ENCODE results near the gene SERINC5.
A peak's percentile ranks its signal among the peaks of the same experiment; 100 is the strongest.

The SERINC5 gene

DNA sequence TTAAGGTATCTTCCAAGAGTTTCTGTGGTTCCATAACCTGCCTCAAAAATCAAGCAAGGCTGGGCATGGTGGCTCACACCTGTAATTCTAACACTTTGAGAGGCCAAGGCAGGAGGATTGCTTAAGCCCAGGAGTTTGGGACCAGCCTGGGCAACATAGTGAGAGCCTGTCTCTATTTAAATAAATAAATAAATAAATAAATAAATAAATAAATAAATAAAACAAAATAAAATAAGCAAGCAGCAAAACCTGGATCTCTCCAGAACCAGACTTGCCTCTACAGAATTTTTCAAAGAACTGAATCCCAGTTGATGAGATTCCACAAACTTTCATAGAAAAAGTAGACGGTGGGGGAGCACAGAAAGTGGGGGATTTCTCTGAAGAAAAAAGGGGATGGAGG is 12.3 kb downstream of the SERINC5 start:
- Mint-ChIP-seq H3K27me3 (no peaks in the 10 kb centered on the region), H3K9me3 (peaks cover 19% of the 10 kb centered on the region), H3K4me3 (no peak overlapping the region), H3K4me1 (peaks cover 66% of the 10 kb centered on the region), H3K27ac (no peak overlapping the region), H3K36me3 (ENCODE audit: low read depth) (peaks cover 31% of the 10 kb centered on the region)
- DNase-seq (no peak), ATAC-seq (no peak)

DNA sequence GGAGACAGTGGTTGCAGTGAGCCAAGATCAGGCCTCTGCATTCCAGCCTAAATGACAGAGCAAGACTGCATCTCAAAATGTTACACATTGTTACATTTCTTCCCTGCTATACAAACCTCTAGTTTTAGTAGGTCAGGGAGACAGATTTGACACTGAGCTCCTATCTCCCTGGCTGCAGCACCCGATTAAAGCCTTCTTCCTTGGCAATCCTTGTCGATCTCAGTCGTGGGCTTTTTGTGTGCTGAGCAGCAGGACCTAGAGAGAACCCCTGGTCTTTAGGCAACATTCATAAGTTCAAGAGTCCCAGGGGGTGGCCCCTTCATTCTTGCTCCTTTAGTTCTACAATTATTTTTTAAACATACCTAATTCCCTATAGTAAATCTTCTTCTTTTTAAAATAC is 13.0 kb downstream of the SERINC5 start:
- Mint-ChIP-seq H3K4me1 (peaks cover 66% of the 10 kb centered on the region), H3K27ac (no peak overlapping the region), H3K27me3 (no peaks in the 10 kb centered on the region), H3K9me3 (peaks cover 19% of the 10 kb centered on the region), H3K36me3 (ENCODE audit: low read depth) (peaks cover 29% of the 10 kb centered on the region), H3K4me3 (no peak overlapping the region)
- no peak for DNase-seq
- ATAC-seq = no peak

DNA sequence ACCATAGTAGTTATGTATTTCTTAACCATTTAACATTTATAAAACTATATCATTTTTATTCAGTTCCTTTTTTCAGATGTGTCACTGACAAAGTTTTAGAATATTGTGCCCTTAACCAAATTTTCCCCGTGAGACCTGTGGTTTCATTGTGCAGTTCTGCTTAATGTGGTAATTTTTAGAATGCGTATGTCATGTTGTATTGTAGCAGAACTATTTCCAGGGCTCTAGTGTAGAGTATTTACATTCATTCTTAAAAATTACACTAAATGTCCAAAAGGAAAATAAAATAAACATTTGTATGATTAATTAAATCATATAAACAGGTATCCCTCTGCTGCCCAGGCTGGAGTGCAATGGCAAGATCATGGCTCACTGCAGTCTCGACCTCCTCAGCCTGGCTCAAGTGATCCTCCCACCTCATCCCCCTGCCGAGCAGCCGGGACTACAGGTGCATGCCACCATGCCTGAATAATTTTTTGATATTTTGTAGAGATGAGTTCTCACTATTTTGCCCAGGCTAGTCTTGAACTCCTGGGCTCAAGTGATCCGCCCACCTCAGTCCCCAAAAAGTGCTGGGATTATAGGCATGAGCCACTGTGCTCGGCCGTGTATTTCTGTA is 15.4 kb downstream of the SERINC5 start:
- Mint-ChIP-seq H3K4me1 (peaks cover 63% of the 10 kb centered on the region), H3K9me3 (peaks cover 19% of the 10 kb centered on the region), H3K4me3 (peak overlapping the region; percentile 38), H3K27me3 (no peaks in the 10 kb centered on the region), H3K36me3 (ENCODE audit: low read depth) (peaks cover 29% of the 10 kb centered on the region), H3K27ac (peak overlapping the region; percentile 92)
- DNase-seq (no peak), ATAC-seq (peak; percentile 73)

DNA sequence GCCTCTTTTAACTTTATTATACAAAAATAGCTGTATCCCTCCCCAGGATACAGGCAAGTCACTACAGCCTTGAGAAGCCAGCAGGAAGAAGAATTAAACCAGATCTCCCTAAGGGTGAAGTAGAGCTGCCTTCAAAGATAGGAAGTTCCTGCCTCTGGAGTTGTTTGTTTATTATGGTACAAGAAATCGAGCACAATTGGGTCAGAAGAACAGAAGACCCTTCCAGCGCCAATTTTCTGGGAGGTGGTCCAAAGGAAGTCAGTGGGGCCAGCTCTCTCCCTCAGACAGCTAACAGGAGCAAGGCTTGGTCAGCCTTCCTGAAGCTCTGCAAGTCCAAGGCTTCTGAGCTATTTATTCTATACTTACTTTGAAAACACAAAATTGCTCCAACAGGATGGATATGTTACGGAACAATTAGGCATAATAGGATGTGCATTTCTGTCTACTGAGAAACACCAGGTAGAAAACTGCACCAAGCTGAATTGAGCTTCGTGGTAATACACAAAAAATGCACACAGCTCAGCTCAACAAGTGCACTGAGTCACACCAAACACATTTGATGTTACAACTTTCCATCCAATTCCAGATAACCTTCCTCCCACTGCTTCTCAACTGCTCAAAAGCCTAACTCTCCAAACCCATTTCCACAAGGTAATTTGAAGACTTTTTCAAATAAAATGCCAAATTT is 16.0 kb downstream of the SERINC5 start:
- Mint-ChIP-seq H3K9me3 (peaks cover 17% of the 10 kb centered on the region), H3K36me3 (ENCODE audit: low read depth) (peaks cover 26% of the 10 kb centered on the region), H3K27me3 (no peaks in the 10 kb centered on the region), H3K4me1 (peaks cover 65% of the 10 kb centered on the region), H3K27ac (peak overlapping the region; percentile 92), H3K4me3 (peak overlapping the region; percentile 38)
- DNase-seq = no peak
- ATAC-seq = peak; percentile 66

DNA sequence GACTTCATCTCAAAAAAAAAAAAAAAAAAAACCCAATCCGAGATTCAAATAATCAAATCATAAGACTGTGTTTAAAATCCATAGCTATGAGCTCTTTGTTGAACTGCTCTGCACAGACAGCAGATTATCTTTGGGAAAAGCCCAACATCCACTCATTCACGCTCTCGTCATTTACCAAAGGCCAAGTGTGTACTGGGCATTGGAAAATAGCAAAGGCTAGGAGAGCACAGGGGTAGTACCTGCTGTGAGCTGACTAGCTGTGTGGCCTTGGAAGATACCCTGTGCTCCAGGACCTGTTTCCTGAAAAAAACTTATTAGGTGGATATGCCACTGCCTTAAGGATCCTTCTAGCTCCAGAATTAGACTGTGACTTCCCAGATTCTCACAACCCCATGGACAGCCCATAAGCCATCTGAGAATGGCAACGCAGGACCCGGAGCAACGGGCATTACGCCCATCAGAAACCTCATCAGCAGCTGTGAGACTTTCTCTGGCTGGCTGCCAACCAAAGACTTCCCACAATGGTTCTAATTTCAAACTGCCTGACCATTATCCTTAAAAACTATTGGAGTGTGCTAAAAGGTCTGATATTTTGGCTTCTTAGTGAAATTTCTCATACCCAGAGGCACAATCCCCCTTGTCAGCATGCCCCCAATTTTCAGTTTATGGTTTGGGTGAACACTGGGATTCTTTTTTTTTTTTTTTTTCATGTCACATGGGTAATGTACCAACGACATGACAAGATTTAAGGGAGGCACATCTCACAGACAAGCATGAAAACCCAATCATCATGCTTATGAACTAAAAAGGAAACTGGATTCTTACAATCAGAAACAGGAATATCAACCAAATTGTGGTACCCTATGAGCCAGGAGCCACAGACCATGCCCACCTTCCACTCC is 16.8 kb downstream of the SERINC5 start:
- DNase-seq (no peak), ATAC-seq (no peak)
- H3K27me3 Mint-ChIP-seq = no peaks in the 10 kb centered on the region
- peaks cover 25% of the 10 kb centered on the region for H3K36me3 Mint-ChIP-seq (ENCODE audit: low read depth)
- peak overlapping the region; percentile 52 for H3K4me3 Mint-ChIP-seq
- peaks cover 15% of the 10 kb centered on the region for H3K9me3 Mint-ChIP-seq
- H3K4me1 Mint-ChIP-seq = peaks cover 72% of the 10 kb centered on the region
- peak overlapping the region; percentile 92 for H3K27ac Mint-ChIP-seq

DNA sequence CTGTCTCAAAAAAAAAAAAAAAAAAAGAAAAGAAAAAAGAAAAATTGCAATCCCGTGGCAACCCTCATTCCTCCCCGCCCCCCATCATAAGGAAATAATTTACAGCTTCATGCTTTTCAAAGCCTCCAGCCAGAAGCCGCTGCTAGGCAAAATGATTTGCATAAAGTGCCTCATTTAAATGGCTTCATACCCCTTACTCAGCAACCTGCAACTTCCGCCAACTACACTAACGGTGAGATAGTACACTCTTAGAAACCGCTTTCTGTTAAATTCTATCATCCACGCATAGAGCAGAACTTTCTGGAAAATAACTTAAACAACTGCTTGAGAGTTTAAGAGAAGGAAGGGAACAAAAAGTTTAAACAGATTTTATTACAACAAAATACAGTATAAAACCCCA is 17.8 kb downstream of the SERINC5 start:
- H3K9me3 Mint-ChIP-seq = peaks cover 12% of the 10 kb centered on the region
- peak overlapping the region; percentile 92 for H3K27ac Mint-ChIP-seq
- DNase-seq (no peak), ATAC-seq (no peak)
- H3K4me1 Mint-ChIP-seq = peaks cover 74% of the 10 kb centered on the region
- H3K36me3 Mint-ChIP-seq (ENCODE audit: low read depth) = peaks cover 21% of the 10 kb centered on the region
- peak overlapping the region; percentile 34 for H3K4me3 Mint-ChIP-seq
- H3K27me3 Mint-ChIP-seq = no peaks in the 10 kb centered on the region

DNA sequence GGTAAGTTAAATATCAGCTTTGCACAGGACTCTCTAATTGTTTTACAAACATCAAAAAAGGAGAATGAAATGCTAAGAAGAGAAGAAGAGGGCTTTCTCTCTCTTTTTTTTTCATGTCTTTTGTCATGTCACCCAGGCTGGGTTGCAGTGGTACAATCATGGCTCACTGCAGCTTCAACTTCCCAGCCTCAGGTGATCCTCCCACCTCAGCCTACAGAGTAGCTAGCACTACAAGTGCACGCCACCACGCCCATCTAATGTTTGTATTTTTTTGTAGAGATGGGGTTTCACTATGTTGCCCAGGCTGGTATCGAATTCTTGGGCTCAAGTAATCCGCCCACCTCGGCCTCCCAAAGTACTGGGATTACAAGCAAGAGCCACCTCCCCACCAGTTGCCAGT is 18.6 kb downstream of the SERINC5 start:
- Mint-ChIP-seq H3K27ac (peak overlapping the region; percentile 14), H3K9me3 (peaks cover 8% of the 10 kb centered on the region), H3K27me3 (no peaks in the 10 kb centered on the region), H3K4me3 (no peak overlapping the region), H3K36me3 (ENCODE audit: low read depth) (peaks cover 16% of the 10 kb centered on the region), H3K4me1 (peaks cover 81% of the 10 kb centered on the region)
- ATAC-seq (no peak), DNase-seq (no peak)

DNA sequence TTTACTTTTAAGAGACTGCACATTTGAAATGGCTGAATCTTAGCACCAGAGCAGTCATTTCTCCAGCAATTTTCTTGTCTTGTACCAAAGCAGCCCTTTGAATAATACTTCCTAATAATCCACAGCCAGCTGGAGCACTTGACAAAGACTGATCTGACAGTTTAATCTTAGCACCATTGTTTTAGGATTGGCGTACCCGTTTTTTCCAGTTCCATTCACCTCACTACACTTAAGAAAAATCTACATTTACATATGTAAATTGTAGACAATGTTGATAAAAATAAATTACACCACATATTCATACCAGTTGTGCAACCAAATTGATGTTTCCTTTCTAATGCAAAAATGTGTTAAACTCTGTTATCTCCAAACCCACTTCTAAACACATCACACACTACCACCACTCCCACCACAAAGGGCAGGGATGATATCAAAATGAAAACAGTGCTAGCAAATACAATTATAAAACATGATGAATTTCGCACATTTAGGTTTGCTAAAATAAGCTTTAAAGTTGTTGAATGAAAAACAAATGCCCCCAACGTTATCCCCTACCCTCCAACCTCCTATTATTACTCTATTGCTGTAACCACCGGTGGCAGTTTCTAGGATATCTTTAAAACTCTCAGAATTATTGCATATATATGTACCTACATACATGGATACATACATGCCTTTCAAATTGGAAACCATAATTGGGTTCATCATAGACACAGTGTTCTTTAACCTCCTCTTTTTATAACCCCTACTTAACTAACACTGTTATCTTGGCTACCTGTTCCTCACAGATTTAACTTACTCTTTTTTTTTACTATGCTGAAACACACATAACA is 21.5 kb downstream of the SERINC5 start:
- Mint-ChIP-seq H3K4me3 (peak overlapping the region; percentile 39), H3K4me1 (peaks cover 82% of the 10 kb centered on the region), H3K27ac (peak overlapping the region; percentile 80), H3K36me3 (ENCODE audit: low read depth) (peaks cover 5% of the 10 kb centered on the region), H3K27me3 (no peaks in the 10 kb centered on the region), H3K9me3 (no peaks in the 10 kb centered on the region)
- peak; percentile 76 for ATAC-seq
- DNase-seq = no peak

DNA sequence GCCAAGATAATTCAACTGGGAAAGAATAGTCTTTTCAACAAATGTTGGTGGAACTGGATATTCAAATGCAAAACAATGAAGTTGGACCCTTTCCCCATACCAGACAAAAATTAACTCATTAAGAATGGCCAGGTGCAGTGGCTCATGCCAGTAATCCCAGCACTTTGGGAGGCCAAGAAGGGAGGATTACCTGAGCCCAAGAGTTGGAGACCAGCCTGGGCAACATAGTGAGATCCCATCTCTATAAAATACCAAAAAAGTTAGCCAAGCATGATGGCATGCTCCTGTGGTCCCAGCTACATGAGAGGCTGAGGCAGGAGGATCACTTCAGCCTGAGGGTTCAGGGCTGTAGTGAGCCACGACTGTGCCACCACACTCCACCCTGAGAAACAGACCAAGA is 24.2 kb downstream of the SERINC5 start:
- H3K27me3 Mint-ChIP-seq = no peaks in the 10 kb centered on the region
- ATAC-seq (no peak), DNase-seq (no peak)
- H3K9me3 Mint-ChIP-seq = no peaks in the 10 kb centered on the region
- no peak overlapping the region for H3K4me3 Mint-ChIP-seq
- H3K4me1 Mint-ChIP-seq = peaks cover 76% of the 10 kb centered on the region
- H3K36me3 Mint-ChIP-seq (ENCODE audit: low read depth) = peaks cover 5% of the 10 kb centered on the region
- H3K27ac Mint-ChIP-seq = peak overlapping the region; percentile 79

DNA sequence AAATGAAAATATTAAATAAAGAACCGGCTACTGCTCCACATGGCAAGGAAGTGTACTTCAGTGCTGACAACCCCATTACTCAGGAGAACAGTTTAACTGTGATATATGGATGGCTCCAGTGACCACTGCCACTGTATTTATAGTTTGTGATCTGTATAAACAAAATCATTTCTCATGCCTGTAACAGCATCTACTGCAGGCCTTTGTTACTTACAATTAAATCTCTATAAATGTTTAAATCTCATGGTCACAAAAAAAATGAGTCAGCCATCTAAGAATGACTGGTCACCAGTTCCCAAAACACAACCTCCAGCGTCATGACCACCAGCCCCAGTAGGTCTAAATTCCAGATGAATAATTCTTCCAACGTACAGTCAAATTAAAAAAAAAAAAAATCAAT is 24.6 kb downstream of the SERINC5 start:
- Mint-ChIP-seq H3K4me1 (peaks cover 79% of the 10 kb centered on the region), H3K36me3 (ENCODE audit: low read depth) (peaks cover 5% of the 10 kb centered on the region), H3K27ac (peak overlapping the region; percentile 79), H3K9me3 (no peaks in the 10 kb centered on the region), H3K4me3 (no peak overlapping the region), H3K27me3 (no peaks in the 10 kb centered on the region)
- ATAC-seq (no peak), DNase-seq (no peak)

DNA sequence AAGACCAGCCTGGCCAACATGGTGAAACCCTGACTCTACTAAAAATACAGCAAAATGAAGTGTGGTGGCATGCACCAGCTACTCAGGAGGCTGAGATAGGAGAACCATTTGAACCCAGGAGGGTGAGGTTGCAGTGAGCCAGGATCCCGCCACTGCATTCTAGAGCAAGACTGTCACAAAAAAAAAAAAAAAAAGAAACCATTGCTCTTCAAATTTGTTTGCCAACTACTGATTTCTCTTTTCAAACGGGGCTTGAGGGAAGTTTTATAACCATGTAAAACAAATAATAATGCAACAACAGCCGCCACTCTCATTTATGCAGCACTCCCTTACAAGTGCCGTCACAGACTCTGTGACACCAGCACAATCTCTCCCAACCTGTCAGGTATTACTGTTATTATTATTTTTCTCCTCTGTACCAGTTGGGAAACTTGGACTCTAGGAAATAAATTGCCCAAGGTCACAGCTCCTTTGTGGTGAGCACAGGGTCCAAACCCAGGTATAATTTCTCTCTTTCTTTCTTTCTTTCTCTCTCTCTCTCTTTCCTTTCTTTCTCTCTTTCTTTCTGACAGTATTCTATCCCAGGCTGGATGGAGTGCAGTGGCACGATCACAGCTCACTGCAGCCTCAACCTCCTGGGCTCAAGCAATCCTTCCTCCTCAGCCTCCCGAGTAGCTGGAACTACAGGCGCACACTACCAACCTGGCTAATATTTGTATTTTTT is 25.4 kb downstream of the SERINC5 start:
- Mint-ChIP-seq H3K4me3 (no peak overlapping the region), H3K27ac (peak overlapping the region; percentile 65), H3K36me3 (ENCODE audit: low read depth) (peaks cover 5% of the 10 kb centered on the region), H3K4me1 (peaks cover 79% of the 10 kb centered on the region), H3K27me3 (no peaks in the 10 kb centered on the region), H3K9me3 (no peaks in the 10 kb centered on the region)
- no peak for ATAC-seq
- DNase-seq = no peak

DNA sequence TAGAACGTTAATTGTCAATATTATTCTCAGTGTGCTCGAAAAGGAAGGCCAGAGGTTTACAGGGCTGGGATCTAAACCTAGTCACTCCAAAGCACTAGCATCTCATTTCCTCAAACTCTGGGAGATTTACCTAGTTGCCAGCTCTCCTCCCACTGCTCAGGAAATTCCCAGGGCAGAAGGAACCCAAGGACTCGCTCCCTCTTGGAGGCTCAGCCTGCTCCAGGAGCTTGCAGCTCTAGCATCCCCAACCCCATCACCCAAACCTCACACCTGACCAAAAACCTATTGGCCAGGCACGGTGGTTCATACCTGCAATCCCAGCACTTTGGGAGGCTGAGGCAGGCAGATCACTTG is 26.0 kb downstream of the SERINC5 start:
- Mint-ChIP-seq H3K27ac (no peak overlapping the region), H3K9me3 (no peaks in the 10 kb centered on the region)

DNA sequence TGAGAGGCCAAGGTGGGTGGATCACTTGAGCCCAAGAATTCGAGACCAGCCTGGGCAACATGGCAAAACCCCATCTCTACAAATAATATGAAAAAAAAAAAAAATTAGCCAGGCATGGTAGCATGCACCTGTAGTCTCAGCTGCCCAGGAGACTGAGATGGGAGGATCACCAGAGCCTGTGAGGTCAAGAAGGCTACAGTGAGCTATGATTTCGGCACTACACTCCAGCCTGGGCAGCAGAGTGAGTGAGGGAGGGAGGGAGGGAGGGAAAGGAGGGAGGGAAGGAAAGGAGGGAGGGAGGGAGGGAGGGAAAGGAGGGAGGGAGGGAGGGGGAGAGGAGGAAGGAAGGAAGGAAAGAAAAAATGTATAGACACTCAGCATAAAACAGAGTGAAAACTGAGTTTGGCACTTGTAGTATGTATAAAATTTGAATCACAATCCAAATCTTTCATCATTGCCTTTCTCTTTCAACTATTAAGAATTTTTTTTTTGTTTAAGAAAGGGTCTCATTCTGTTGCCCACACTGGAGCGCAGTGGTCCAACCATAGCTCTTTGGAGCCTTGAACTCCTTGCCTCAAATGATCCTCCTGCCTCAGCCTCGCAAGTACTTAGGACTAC is 27.8 kb downstream of the SERINC5 start:
- peaks cover 6% of the 10 kb centered on the region for H3K36me3 Mint-ChIP-seq (ENCODE audit: low read depth)
- ATAC-seq (no peak), DNase-seq (no peak)
- no peak overlapping the region for H3K4me3 Mint-ChIP-seq
- no peaks in the 10 kb centered on the region for H3K27me3 Mint-ChIP-seq
- H3K9me3 Mint-ChIP-seq = no peaks in the 10 kb centered on the region
- H3K4me1 Mint-ChIP-seq = peaks cover 69% of the 10 kb centered on the region
- no peak overlapping the region for H3K27ac Mint-ChIP-seq

More for the DNA sequence above, 26.0 kb downstream of the SERINC5 start:
- Mint-ChIP-seq H3K36me3 (ENCODE audit: low read depth) (peaks cover 6% of the 10 kb centered on the region), H3K27me3 (no peaks in the 10 kb centered on the region), H3K4me1 (peaks cover 78% of the 10 kb centered on the region), H3K4me3 (no peak overlapping the region)
- ATAC-seq = no peak
- DNase-seq = no peak

All from activated naive CD8-positive, alpha-beta T cell treated with anti-CD3 and anti-CD28 coated beads, Interleukin-2, amount 50 U/mL, for 24 hours (primary cell).